KBM-7 (cell line): ENCODE data around the gene VSTM2L.
"Not testable (repeated sequence)": the region's sequence is repeated elsewhere in the genome, so short reads cannot be mapped to it uniquely, and the experiment has no call there.

Experiments used
- DNase-seq: peaks from one replicate; pipeline ENCODE4 v3.0.0-alpha.2; 2015
- in situ Hi-C: fragments of 300-500 bp; cut with MboI; formaldehyde crosslinking; loops from 2 replicates; pipeline ENCODE4 v1.14.3; 2020; ENCODE audit warnings: low sequenced_read_pairs, low pct_unique_long_range_greater_than_20kb, mixed read lengths

Gene VSTM2L

GRCh38 chr20:37947943-37948342, 45.0 kb downstream of the VSTM2L start:
- DNase-seq = no peak
- in situ Hi-C loops = no loop called here

GRCh38 chr20:37948956-37949355, 46.0 kb downstream of the VSTM2L start:
- in situ Hi-C loops = no loop called here
- no peak for DNase-seq

GRCh38 chr20:37954190-37954589, 51.3 kb downstream of the VSTM2L start:
- in situ Hi-C loops = no loop called here
- DNase-seq = no peak

- no peak for DNase-seq
- in situ Hi-C loops = no loop called here
Measured at GRCh38 chr20:37954626-37955025, 51.7 kb downstream of the VSTM2L start.

GRCh38 chr20:37955511-37955910, 52.6 kb downstream of the VSTM2L start:
- DNase-seq = no peak
- in situ Hi-C loops = no loop called here

GRCh38 chr20:37956107-37956585, 53.2 kb downstream of the VSTM2L start:
- no peak for DNase-seq
- in situ Hi-C loops = no loop called here

GRCh38 chr20:37958856-37959520, 56.1 kb downstream of the VSTM2L start:
- in situ Hi-C loops = no loop called here

GRCh38 chr20:37961066-37961465, 58.1 kb downstream of the VSTM2L start:
- in situ Hi-C loops = no loop called here
- DNase-seq = no peak

More at GRCh38 chr20:37958856-37959520, 56.1 kb downstream of the VSTM2L start:
- no peak for DNase-seq

GRCh38 chr20:37963483-37963882, 60.6 kb downstream of the VSTM2L start:
- in situ Hi-C loops, DNase-seq: not testable (repeated sequence)

GRCh38 chr20:37968841-37969401, 66.0 kb downstream of the VSTM2L start:
- no peak for DNase-seq
- in situ Hi-C loops = no loop called here

GRCh38 chr20:37969949-37970855, 67.3 kb downstream of the VSTM2L start:
- no peak for DNase-seq
- in situ Hi-C loops = no loop called here

- in situ Hi-C loops = no loop called here
- DNase-seq = no peak
Measured at GRCh38 chr20:37970856-37971245, 67.9 kb downstream of the VSTM2L start.

GRCh38 chr20:37971561-37972127, 68.7 kb downstream of the VSTM2L start:
- in situ Hi-C loops = no loop called here
- DNase-seq = no peak

GRCh38 chr20:37972256-37973058, 69.5 kb downstream of the VSTM2L start:
- no peak for DNase-seq
- in situ Hi-C loops = no loop called here

GRCh38 chr20:37973059-37973910, 70.4 kb downstream of the VSTM2L start:
- no peak for DNase-seq
- in situ Hi-C loops = no loop called here

- DNase-seq = no peak
- in situ Hi-C loops = no loop called here
Measured at GRCh38 chr20:37976887-37977286, 74.0 kb downstream of the VSTM2L start.

GRCh38 chr20:37977338-37977737, 74.4 kb downstream of the VSTM2L start:
- in situ Hi-C loops = no loop called here
- no peak for DNase-seq

- DNase-seq = no peak
- in situ Hi-C loops = no loop called here
Measured at GRCh38 chr20:37977786-37978185, 74.9 kb downstream of the VSTM2L start.
